ENCODE measurements around the gene NOL11.
"Not testable (repeated sequence)": the region's sequence is repeated elsewhere in the genome, so short reads cannot be mapped to it uniquely, and the experiment has no call there.

The NOL11 gene

DNA sequence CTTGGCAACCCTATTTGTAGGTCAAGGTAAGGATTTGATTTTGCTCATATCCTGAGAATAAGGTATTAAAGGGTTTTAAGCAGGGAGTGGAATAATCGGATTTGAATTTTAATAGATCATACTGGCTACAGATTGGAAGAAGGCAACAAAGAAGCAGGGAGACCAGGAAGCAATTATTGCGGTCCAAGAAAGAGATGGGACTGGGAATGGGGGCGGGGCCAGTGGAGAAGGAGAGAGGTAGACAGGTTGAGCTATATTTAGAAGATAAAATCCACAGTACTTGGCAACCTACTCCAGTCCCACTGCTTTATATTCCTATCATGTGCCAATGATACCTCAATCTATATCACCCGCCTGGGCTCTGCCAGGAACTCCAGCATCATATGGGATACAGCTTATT is 5.8 kb upstream of the NOL11 start:
- no peak for DNase-seq

DNA sequence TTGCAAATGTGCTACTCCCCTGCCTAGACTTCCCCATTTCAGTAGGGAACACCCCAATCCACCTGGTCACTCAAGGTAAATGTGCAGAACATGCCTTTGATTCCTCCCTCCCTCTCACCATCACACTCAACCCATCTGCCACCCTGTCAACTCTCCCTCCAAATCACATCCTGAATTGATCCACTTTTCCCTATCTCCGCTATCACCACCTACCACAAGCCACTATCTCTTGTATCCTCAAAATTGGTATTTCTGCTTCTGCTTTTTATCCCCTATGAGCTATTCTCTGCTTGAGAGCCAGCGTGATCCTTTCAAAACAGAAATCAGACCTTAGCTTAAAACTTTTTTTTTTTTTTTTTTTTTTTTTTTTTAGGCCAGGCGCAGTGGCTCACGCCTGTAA is 5.4 kb upstream of the NOL11 start:
- no peak for DNase-seq

- DNase-seq, result no peak
Measured at GRCh38 chr17:67713169-67713568, 4.6 kb upstream of the NOL11 start.

DNA sequence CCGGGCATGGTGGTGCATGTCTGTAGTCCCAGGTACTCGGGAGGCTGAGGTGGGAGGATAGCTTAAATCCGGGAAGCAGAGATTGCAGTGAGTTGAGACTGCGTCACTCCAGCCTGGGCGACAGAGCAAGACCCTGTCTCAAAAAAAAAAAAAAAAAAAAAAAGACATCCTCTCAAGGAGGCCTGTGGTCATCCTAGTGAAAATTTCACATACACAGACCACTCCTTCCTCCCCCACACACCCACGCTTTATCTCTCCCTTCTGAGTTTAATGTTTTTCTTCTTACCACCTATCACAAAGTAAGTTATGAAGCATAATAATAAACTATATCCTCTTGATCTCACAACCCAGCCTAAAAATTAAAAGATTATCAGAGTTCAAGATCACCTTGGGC is 1.3 kb upstream of the NOL11 start:
- no peak for DNase-seq

GRCh38 chr17:67717192-67717623 is 528 bp upstream of the NOL11 start:
- DNase-seq, result no peak

DNA sequence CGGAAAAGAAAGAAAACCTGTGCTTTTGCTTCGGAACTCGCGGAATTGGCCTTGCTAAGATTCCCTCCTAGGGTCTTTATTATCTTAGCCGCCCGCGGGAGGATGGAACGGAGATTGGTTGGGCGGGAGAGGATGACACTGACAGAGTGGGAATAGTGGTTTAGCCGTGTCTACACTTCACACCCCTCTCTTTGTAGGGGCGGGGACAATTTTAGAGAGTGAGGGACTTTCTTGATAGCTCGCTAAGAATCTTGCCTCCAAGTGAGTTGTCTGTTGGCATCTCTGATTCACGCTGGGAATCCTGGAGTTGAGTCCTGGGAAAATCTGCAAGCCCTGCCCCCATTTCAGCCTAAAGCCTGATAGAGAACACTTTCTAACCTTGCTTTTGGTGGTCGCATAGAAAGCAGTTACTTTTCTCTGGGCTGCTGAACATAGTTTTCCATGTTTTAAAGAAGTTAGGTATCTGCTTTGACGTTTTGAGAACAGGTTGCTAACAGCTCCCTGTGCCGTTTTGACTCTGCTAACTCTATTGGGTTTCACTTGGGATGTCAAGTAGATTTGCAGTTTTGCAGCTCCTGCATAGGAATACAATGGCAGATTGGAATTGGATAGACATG is 697 bp downstream of the NOL11 start:
- DNase-seq, result peak; percentile 34 to 52

- no peak for DNase-seq
Measured at GRCh38 chr17:67725373-67725791, 7.6 kb downstream of the NOL11 start.

DNA sequence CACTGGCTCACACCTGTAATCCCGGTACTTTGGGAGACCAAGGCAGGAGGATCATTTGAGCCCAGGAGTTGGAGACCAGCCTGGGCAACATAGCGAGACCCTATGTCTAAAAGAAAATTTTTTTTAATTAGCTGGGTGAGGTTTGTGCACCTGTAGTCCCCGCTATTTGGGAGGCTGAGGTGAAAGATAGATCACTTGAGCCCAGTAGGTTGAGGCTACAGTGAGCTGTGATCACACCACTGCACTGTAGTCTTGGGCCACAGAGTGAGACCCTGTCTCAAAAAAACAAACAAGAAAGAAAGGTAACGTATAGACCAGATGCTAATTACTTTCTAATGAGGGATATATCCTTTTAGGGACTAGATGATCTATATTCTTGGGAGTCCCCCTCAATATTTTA is 8.1 kb downstream of the NOL11 start:
- DNase-seq, result no peak

- DNase-seq, result not testable (repeated sequence)
Measured at GRCh38 chr17:67727152-67728039, 9.7 kb downstream of the NOL11 start.

DNA sequence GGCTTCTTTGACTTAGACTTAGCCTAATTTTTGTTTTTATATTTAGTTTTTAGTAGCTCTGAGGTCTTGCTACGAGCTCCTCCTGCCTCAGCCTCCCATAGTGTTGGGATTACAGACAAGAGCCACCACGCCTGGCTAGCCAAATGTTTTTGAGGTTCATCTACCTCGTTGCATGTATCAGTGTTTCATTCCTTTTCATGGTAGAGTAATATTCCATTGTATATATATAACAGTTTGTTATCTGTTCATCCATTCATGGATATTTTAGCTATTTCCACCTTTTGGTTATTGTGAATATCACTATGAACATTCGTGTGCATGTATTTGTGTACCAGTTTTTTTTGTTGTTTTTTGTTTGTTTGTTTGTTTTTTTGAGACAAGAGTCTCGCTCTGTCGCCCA is 12.2 kb downstream of the NOL11 start:
- DNase-seq, result no peak

DNA sequence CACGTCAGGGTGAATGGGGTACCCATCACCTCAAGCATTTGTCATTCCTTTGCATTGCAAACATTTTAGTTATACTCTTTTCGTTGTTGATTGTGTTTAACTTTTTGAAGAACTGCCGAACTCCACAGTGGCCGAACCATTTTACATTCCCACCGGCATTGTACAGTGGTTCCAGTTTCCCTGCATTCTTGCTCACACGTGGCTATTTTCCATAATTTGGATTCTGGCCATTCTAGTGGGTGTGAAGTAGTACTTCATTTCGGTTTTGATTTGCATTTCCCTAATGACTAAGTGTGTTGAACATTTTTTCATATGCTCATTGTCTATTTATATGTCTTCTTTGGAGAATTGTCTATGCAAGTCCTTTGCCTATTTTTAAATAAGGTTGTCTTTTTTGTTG is 13.0 kb downstream of the NOL11 start:
- no peak for DNase-seq

DNA sequence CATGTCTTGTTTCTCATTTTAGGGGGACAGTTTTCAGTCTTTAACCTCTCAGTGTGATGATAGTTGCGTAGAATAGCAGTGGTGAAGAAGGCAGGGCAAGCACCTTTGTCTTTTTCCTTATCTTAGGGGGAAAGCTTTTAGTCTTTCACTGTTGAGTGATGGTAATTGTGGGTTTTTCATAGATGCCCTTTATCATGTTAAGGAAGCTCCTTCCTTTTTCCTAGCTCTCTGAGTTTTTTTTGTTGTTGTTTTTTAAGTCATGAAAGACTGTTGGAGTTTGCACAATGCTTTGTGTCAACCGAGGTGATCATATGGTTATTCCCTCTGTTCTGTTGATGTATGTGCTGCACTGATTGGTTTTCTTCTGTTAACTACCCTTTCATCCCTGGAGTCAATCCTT is 15.7 kb downstream of the NOL11 start:
- no peak for DNase-seq

DNA sequence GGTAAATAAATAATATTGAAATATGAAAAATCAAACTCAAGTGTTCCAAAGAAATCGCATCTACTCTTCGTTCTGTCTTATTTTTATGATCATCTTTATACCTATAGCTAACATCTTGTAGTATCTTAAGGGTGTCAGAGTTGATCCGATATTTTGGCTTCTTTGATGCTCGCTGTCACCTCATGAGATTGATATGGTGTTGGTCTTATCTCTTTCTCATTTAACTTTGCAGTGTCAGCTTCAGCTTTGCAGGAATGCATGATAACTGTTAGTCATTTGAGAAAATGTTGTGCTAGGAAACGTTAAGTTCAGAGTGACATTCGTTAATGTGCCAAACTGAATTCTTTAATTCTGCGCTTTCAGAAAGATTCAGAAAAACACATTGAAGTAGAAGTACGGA is 19.4 kb downstream of the NOL11 start:
- DNase-seq, result no peak

- DNase-seq, result no peak
Measured at GRCh38 chr17:67742025-67742424, 24.3 kb downstream of the NOL11 start.

DNA sequence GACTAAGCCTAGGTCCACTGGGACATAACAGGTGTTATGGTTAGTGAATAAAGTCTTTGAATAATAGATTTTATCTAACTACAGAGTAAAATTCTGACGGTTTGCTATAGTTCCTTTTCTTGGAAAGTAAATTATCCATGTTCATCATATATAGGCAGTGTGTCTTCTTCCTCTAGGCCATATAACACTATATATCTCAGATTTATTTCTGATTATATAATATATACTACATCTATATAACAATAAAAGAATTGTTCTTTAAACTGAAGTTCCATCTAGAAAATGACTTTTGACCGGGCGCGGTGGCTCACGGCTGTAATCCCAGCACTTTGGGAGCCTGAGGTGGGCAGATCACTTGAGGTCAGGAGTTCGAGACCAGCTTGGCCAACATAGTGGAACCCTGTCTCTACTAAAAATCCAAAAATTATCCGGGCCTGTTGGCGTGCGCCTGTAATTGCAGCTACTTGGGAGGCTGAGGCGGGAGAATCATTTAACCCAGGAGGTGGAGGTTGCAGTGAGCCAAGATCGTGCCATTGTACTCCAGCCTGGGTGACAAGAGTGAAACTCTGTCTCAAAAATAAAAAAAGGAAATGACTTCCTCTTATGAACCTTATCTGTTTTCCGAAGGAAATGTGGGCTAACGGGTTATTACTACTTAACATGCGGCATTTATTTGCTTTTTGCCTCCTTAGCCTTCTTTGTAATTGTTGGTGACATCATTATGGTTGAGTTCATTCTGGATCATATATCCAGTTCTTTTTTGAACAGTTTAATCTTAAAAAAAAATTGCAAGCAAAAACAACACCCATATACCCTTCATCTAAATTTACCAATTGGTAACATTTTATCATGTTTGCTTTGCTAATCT is 29.2 kb downstream of the NOL11 start:
- no peak for DNase-seq

- no peak for DNase-seq
Measured at GRCh38 chr17:67747681-67748235, 30.0 kb downstream of the NOL11 start.

GRCh38 chr17:67750067-67750466 is 32.3 kb downstream of the NOL11 start:
- no peak for DNase-seq

- DNase-seq, result no peak
Measured at GRCh38 chr17:67751101-67752074, 33.7 kb downstream of the NOL11 start.

DNA sequence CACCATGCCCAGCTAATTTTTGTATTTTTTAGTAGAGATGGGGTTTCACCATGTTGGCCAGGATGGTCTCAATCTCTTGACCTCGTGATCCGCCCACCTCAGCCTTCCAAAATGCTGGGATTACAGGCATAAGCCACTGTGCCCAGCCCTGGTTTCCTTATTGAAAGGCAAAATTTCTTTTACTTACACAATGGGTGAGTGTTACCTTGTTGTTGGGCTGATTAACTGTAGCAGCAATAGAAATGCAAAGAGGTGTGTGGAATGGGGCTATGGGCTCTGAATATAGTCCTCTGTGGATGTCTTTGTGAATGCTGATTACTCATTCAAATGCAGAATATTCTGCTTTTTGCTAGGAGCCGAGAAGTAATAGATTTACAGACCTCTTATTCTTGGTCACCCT is 34.4 kb downstream of the NOL11 start:
- DNase-seq, result not testable (repeated sequence)

- no peak for DNase-seq
Measured at GRCh38 chr17:67753026-67753425, 35.3 kb downstream of the NOL11 start.

GRCh38 chr17:67754001-67754400 is 36.3 kb downstream of the NOL11 start:
- no peak for DNase-seq

- DNase-seq, result not testable (repeated sequence)
Measured at GRCh38 chr17:67754686-67755085, 37.0 kb downstream of the NOL11 start.
